Astrocyte (in vitro differentiated cells and primary cell): ENCODE results near the gene KIF5A.

Experiments
- CTCF ChIP-seq: IDR thresholded peaks from 2 replicates; pipeline ENCODE4 v1.5.1; 2011; ENCODE audit warnings: low read depth, mild to moderate bottlenecking, inconsistent platforms, low read length, moderate library complexity; ENCODE audit not compliant: insufficient read depth
- EZH2 ChIP-seq: IDR thresholded peaks from 2 replicates; pipeline ENCODE4 v1.6.1; 2012; ENCODE audit warnings: mild to moderate bottlenecking, low read length, inconsistent platforms; ENCODE audit not compliant: insufficient read depth

GRCh38 chr12:57522011-57522886 lies 27.6 kb upstream of the KIF5A start, which contains the start of gene MBD6:
- no peak for TF ChIP-seq EZH2
- TF ChIP-seq CTCF, result no peak
